DMS114 treated with DMSO at 0.1 percent for 48 hours (cell line): Measurements from ENCODE around the gene PIP5KL1.

Source experiments
- DNase-seq: peaks from one replicate; lab custom pipeline; 2025; ENCODE audit not compliant: unreplicated experiment; lab: John Stamatoyannopoulos, UW

Gene PIP5KL1

DNA sequence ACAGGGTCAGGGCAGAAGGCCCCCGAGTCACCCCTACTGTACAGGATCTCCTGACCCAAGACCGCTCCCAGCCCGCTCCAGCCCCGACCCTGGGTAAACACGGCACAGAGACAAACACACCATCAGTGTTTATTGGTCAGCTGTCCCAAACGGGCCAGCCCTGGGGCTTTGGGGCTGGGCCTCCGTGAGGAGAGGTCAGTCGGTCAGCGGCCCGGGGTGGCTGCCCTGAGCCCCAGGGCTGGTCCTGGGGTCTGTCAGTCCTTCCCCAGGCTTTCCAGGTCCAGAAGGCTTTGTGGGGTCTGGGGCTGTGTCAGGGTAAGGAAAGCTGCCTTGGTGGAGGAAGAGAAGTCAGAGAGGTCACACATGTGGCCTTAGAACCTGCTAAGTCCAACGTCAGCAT, 4.4 kb upstream of the PIP5KL1 start:
- no peak for DNase-seq

DNA sequence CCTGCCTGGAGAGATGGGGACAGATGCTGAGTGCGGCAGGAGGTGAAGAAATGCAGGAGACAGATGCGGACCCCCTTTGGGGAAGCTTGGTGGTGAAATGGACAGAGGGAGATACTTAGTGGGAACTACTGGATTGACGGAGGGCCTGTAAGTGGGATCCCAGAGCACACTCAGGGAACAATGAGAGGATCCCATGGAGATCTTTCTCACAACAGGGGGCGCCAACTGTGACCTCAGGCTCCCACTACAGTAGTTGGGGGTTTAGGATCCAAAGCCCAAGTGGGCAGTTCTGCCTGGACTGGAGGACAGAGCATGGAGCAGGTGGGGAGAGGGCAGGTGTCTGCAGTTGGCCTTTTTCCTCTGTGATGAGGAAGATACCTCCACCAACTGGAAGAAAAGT, 3.7 kb upstream of the PIP5KL1 start:
- no peak for DNase-seq

DNA sequence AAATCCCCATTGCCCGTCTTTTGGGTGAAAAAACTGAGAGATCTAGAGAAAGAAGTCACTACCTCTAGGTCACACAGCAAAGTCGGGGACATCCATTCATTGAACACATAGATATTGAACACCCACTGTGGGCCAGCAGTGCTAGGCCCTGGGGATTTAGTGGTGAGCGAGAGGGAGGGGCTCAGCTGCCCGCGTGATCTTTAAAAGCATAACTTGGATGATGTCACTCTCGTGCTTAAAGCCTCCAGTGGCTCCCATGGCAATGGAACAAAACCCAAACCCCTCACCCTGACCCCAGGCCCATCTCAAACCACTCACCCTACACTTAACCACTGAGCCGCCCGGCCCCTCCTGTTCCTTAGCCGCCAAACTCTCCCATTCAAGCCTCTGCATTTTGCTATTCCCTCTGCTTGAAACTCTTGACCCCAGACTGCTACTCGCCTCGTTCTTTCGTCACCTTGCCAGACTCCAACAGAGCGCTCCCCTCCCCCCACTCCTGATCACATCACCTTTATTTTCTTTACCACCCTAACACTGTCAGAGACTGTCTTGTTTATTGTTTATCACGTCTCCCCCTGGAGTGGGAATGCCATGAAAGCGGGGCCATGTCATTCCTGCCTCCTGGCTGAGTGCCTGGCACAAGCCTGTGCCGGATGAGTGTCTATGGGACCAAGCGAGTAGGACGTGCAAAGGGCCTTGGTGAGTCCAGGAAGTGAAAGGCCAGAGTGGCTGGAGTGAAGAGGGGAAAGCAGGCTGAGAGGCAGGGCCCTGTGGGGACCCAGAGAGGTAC, 710 bp upstream of the PIP5KL1 start:
- DNase-seq: no peak

DNA sequence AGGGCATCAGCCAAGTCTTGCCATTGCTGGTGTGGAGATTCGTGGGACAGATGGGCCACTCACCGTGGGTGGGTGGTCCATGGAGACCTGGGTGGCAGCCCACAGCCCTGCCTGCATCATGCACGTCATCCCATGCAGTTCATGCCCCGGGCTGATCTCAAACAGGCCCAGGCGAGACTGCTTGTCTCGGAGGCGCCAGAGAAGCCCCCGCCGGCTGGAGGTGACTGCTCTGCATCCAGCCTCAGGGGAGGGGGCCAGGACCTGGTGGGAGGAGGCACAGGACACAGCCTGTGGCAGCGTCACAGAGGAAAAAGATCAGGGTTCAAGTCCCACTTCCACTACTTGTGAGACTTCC, 975 bp downstream of the PIP5KL1 start:
- no peak for DNase-seq

DNA sequence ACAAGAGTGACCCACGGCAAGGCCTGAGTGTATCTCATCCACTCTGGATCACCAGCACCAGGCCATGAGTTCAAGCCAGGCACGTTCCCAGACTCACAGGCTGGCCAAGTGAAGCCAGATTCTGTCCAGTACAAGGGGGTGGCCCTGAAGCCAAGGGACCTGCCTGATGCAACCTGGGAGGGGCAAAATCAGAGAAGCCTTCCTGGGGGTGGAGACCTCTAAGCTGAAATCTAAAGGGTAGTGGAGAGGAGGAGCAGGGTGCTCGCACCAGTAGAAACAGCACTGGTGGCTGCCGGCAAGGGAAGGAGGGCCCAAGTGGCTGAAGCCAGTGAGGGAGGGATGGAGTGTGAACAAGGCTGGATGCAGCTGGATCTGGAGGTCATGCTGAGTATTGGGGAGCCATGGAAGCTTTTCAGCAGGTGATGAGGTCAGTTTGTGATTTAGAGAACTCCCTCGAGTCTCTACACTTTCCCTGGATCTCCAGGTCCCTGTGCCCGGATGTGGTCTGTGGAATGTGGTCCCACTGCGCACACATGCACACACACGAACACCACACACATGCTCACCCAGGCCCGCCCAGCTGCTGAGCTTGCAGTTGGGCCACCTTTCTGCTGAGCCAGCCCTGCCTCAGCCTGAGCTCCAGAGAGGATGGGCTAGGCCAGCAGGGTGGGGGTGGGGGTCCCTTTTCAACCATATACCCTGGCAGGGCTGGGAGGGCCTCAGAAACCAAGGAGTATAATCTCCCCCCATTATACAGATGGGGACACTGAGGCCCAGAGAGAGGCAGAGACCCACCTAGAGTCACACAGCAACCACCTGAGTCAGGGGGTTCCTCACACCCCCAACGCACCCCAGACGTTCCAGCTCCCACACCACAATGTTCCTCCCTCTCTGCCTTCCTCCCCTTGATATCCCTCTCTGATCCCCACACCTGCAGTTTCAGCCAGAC, 1.6 kb downstream of the PIP5KL1 start:
- DNase-seq: no peak

DNA sequence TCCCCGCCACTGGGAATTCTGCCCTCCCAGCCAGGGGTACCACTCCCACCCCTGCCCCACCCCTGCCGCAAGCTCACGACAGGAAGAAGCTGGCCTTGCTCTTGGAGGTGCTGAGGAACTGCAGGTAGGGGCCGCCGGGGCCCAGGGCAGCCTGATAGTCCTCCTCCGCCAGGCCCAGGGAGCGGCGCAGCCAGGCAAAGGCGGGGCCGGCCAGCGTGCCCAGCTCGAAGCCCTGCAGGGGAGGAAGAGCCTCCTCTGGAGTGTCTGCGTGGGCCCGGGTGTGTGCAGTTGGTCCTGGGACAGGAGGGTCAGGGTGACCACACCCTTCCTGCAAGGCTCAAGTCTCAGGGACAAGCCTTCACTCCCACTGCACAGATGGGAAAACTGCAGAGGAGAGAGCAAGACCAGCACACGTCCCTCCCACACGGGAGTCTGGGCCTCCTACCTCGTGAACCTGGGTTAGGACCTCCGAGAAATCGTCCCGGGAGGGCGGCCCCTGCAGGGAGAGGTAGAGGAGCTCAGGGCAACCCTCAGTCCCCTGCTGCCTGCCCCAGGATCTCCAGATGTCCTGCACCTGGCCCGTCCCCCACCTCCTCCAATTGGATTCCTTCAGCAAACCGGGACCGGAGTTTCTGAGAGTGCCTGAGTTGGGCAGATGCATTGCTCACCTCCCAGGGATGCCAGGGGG, 2.4 kb downstream of the PIP5KL1 start:
- DNase-seq: no peak

DNA sequence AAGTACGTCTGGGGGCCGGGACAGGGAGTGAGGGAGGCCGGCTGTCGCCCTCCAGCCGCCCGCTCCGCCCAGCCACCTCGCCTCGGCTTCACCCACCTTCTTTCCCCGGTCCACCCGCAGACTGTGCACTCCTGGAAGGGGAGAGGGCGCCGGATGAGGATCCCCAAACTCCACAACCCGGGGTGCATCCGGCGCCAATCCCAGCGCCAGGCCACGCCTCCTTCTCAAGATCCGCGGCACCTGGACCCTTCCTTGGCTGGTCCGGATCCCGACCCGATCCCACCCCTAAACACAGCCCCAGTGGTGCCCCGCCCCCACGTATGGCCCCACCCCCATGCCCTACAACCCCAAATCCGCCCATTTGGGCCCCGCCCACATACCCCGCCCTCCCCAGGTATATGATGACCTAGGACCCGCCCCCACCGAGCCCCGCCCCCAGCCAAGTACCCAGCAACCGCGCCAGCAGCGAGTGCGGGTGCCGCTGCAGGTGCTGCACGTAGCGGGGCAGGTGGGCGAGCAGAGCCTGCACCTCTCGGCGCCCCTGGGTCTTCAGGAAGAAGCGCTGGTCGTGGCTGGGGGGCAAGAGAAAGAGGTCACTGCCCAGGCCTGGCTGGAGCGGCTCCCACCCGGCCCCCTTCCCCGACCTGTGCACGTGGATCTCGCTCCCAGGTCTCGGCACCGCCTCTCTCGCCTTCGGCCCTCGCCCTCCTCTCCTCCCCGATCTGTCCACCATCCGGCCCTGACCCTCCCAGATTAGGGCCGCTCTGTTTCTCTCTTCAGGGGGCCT, 3.2 kb downstream of the PIP5KL1 start:
- no peak for DNase-seq

DNA sequence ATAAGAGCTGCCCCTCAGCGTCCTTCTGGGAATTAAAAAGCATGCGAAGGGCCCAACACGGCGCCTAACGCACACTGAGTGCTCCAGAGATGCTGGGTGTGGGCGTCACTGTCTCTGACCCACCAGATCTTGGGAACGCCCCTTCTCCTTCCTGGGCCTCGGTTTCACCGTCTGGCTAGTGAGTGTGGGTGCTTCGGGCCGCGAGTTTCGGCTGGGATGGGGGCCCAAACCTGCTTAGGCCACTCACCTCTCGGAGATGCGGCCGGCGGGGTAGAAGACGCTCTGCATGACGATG, 3.7 kb downstream of the PIP5KL1 start:
- no peak for DNase-seq

DNA sequence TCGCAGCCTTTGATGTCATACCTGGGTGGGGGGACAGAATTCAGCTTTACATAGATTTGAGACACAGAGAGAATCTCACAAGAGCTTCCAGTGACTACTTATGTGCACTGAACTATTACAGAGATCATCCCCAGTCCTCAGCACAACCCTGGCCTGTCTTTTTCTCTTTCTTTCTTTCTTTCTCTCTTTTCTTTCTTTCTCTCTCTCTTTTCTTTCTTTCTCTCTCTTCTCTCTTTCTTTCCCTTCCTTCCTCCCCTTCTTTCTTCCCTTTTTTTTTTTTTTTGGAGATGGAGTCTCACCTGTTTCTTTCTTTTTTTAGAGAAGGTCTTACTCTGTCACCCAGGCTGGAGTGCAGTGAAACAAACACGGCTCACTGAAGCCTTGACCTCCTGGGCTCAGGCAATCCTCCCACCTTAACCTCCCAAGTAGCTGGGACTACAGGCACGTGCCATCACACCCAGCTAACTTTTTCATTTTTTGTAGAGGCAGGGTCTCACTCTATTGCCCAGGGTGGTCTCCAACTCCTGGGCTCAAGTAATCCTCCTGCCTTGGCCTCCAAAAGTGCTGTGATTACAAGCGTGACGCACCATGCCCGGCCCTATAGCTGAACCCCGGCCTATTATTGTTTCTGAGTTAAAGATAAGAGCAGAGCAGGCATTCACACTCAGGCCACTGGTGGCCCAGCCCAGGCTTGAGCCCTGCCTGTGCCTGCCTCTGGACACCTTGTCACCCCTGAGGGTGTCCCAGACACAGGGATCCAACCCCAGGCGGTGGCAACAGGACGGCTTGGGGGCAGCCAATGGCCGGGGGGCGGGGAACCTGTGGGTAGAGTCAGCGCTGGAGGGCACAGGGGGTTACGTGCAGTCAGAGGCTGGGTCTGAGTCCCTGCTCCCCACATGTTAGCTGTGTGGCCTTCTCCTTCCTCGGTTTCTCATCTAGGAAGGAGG, 4.3 kb downstream of the PIP5KL1 start:
- DNase-seq: no peak

DNA sequence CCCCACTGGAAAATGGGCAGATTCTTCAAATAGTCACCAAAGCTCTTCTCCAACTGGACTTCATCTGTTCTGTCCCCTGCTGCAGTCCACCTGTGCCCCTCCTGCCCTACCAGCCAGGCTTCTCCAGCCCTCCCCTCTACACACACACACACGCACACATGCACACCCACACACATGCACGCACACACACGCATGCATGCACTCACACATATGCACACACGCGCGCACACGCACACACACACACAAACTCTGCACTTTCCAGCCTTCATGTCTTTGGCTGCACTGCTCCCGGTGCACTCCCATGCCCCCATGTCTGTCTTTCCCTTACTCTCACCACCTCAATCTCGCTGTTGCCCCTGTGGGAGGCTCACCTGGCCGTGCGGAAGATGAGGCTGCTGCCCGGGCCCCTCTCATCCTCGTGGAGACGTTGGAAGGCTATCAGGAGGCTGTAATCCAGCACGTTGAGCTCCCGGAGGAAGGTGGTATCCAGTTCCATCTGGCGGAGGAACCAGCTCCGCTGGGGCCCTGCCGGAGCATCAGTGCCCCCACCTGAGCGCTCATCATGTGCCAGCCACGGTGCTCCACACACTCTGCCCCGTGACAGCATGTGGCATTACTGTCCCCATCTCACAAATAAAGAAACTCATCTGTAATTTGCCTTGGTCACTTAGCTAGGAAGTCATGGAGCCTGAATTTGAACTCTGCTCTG, 5.7 kb downstream of the PIP5KL1 start:
- no peak for DNase-seq

DNA sequence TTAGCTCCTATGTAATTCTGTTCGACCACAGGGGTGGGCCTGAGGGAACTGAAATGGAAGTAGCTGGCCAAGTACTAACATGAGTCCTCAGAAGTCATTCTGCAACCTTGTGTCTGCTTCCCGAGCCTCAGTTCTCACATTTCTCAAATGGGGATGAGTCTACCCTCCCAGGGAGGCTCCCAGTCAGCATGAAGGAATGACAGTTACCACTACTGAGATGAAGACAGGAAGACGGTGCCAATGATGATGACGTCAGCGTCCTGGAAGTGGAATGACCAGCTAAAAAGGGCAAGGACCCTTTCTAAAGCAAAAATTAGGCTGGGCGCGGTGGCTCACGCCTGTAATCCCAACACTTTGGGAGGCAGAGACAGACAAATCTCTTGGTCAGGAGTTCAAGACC, 6.8 kb downstream of the PIP5KL1 start:
- no peak for DNase-seq

DNA sequence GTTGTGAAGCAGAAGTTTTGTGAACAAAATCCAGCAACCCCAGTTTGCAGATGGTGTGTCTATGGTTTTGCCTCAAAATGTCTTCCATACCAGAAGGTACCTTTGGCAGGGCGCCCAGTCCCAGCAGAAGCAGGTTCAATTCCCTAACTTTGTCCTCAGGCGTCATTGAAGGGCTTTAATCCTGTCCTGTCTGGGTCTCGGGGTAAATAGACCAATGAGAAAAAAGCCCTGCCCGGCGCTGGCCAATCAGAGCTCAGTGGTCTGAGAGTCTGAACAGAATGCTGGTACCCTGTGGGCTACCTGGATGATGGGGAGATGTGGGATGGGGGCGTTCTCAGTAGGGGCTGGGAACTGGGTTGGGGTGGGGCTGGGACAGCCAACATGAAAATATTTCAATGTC, 7.5 kb downstream of the PIP5KL1 start:
- DNase-seq: no peak

DNA sequence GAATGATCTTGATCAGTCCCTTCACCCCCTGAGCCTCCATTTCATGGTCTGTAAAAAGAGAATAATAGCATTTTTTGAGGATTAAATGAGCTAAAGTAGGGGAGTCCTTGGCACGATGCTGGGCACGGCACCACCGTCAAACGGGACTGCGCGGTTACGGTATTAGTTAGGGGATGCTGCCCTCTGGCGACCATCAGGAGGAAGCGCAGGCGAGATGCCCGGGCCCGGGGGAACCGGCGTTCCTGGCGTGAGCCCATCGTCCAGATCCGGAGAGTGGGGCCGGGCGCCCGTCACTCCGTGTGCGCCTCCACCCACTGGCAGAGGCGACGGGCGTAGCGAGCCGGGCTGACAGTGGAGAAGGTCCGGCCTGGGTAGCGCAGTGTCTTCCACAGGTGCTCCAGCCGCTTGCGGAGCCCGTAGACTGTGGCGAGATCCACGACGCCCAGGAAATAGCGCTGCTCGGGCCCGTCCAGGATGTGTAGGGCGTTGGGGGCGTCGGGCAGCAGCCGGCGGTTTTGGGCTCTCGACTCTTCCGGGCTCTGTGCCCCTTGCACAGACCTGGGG, 8.9 kb downstream of the PIP5KL1 start:
- no peak for DNase-seq

DNA sequence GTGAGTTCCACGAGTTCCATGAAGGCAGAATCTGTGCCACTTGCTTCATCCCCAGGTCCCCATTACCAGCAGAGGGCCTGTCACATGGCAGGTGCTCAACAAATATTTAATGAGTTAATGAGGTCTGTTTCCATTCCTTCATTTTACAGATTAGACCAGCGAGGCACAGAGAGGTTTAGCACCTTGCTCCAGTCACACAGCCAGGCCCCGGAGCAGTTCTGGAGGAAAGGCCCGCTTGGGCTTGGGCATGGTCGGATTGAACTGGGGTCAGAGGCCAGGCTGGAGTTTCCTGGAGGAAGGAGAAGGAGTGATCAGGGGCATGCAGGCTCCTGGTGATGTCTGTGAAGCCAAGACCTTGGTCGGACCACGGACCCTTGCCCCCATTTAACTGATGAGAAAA, 9.8 kb downstream of the PIP5KL1 start:
- no peak for DNase-seq

DNA sequence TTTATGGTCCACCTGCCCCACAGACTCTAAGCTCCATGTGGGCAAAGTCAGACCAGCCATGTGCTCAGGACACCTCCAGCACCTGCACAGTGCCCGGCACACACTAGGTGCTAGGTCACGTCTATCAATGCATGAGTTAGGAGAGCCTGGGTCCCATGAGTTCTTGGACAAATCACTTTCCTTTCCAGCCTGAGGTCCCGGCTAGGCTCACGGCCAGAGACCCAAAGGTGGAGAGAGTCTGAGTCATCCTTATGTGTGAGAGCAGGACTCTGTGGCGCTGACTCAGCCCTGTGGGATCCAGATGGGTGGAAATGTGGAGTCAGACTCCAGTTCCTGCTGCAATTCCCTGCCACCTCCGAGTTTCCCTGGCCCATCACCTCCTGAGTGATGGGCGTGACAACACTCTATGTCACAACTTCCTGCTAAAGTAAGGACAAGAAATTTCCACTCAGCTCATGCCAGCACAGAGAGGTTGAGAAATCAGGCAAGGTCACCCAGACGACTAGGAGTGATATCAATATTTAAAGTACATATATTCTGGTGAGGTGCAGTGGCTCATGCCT, 11.2 kb downstream of the PIP5KL1 start:
- no peak for DNase-seq

DNA sequence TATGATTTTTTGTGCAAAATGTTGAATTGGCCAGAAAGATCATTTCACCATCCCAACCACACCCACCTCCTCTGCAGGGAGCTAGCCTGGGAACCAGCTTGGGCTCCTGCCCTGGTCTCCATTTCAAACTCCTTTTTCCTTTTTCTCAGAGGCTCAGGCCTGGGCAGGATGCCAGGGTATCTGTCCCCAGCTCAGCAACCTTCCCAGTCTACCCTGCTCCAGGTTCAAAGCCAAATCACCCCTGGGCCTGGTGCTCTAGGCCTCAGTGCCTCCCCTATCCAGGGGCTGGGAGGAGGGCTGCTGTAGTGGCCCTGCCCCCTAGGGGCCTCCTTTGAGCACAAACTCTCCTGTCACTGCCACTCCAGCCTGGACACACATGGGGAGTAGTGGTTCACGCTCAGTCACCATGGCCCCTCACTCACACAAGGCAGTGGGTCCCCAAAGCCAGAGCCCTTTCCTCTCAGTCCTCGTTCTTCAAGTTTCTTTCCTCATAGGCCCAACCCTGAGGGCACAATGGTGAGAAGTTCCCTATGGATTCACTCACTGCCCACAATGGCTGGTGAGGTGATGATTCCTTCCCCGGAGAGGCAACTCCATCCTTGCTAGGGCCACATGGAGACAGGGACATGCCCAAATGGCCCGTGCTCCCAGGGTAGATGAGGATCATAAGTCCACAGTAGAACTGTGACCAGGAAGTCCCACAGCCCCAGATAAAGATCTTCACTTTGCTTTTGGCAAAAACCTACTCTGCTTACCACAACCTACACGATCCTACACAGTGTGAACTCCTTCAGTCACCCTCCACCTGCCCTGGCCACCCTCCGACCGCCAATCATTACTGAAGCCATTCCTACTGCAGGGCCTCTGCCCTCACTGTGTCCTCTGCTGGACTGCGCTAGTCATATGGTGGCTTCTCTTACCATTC, 12.1 kb downstream of the PIP5KL1 start:
- no peak for DNase-seq

DNA sequence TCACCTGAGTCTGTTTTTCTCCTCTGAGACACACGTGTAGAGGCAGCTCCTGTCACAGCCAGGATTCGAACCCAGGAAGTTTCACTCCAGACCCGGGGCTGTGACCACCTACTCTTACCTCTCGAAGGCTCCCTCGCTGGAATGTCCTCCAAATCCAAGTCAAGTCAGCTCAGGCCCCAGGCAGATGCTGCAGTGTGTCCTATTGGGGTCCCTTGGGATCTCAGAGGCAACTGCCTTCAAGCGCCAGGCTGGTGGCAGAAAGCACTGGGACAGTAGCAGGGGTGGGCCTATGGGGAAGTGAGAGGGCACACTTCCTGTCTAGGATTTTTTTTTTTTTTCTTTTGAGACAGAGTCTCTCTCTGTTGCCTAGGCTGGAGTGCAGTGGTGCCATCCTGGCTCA, 13.0 kb downstream of the PIP5KL1 start:
- DNase-seq: no peak
